ENCODE results near the gene TTC9.

GRCh38 chr14:70594461-70594860 lies 47.3 kb upstream of the TTC9 start:
- TF ChIP-seq CTCF (IDR thresholded peaks at IDR 0.05; ENCODE audit: insufficient read depth, low read length, poor library complexity, severe bottlenecking) (no peak), EZH2phosphoT487 (conservative IDR thresholded peaks at IDR 0.05; ENCODE audit: low read length) (no peak)
